Activated effector memory CD4-positive, alpha-beta T cell treated with Interleukin-2 at 50 U/mL for 16 hours (primary cell): ENCODE measurements around the gene TLR10.

Source experiments
- DNase-seq: peaks from one replicate; pipeline ENCODE4 v3.0.0-alpha.2; 2020

The TLR10 gene

DNA sequence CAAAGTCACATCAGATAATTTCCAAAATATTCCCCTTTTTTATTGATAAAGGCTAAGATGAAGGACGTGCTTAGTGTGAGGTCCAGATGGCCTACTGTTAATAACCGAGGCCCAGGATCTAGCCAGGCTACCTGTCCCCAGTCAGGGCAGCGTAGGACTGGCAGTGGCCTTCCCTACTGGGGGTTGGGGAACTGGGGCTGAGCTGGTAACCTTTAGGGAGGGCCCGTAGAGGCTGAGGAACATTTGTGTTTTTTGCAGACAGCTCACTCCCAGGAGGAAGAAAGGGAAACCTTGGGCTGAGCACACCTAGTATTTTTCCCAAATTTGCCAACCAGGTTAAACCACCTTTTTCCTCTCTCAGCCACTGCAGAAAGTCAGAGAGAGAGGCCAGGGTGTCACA is 59.7 kb downstream of the TLR10 start:
- DNase-seq, result no peak
